GM12878 (cell line): ENCODE measurements around the gene DSE.

ENCODE experiments used
- E2F8 ChIP-seq: fragments of 450-650 bp; IDR thresholded peaks from 2 replicates; pipeline ENCODE4 v1.6.1; 2018; ENCODE audit warnings: mild to moderate bottlenecking, low read depth, moderate library complexity; ENCODE audit not compliant: partially characterized antibody
- POLR2A ChIP-seq: IDR thresholded peaks from 2 replicates; pipeline ENCODE4 v1.6.1; 2011; ENCODE audit warnings: low read depth, mild to moderate bottlenecking, low read length
- RFX5 ChIP-seq: IDR thresholded peaks from 2 replicates; pipeline ENCODE4 v1.6.1; 2011; ENCODE audit warnings: low read depth, low read length, improper control_type of control experiment
- SP1 ChIP-seq: IDR thresholded peaks from one replicate; pipeline ENCODE4 v1.6.1; 2011; ENCODE audit warnings: low read depth, low read length
- TAF1 ChIP-seq: IDR thresholded peaks from 2 replicates; pipeline ENCODE4 v1.6.1; 2011; ENCODE audit warnings: mild to moderate bottlenecking, low read depth, low read length, borderline replicate concordance
- TF ChIP-seq, protein P1 (sequence below), 3 experiments: IDR thresholded peaks in 2 of 3; conservative IDR thresholded peaks in 1 of 3; 2 replicates each; pipeline ENCODE4 v1.5.1; 2011; ENCODE audit warnings: low read depth in 3 of 3, low read length in 3 of 3, mild to moderate bottlenecking in 3 of 3, control low read depth in 2 of 3, moderate library complexity in 2 of 3, inconsistent platforms in 1 of 3, mixed read lengths in 1 of 3; ENCODE audit not compliant: control insufficient read depth in 2 of 3, insufficient read depth in 1 of 3; ENCODE audit errors: extremely low read depth in 1 of 3

GRCh38 chr6:116359131-116359530 is 11.6 kb upstream of the DSE start:
- TF ChIP-seq POLR2A (no peak), TAF1 (no peak), SP1 (no peak), RFX5 (no peak), E2F8 (no peak)
- TF ChIP-seq, protein P1, sequence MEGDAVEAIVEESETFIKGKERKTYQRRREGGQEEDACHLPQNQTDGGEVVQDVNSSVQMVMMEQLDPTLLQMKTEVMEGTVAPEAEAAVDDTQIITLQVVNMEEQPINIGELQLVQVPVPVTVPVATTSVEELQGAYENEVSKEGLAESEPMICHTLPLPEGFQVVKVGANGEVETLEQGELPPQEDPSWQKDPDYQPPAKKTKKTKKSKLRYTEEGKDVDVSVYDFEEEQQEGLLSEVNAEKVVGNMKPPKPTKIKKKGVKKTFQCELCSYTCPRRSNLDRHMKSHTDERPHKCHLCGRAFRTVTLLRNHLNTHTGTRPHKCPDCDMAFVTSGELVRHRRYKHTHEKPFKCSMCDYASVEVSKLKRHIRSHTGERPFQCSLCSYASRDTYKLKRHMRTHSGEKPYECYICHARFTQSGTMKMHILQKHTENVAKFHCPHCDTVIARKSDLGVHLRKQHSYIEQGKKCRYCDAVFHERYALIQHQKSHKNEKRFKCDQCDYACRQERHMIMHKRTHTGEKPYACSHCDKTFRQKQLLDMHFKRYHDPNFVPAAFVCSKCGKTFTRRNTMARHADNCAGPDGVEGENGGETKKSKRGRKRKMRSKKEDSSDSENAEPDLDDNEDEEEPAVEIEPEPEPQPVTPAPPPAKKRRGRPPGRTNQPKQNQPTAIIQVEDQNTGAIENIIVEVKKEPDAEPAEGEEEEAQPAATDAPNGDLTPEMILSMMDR (IDR thresholded peaks at IDR 0.05 in 2 of 3, conservative IDR thresholded peaks at IDR 0.05 in 1 of 3; ENCODE audit: control insufficient read depth in 2 of 3, extremely low read depth in 1 of 3, insufficient read depth in 1 of 3, low read depth in 3 of 3, low read length in 3 of 3) = no peak
